Measurements from ENCODE around the gene TSKS.

DNA sequence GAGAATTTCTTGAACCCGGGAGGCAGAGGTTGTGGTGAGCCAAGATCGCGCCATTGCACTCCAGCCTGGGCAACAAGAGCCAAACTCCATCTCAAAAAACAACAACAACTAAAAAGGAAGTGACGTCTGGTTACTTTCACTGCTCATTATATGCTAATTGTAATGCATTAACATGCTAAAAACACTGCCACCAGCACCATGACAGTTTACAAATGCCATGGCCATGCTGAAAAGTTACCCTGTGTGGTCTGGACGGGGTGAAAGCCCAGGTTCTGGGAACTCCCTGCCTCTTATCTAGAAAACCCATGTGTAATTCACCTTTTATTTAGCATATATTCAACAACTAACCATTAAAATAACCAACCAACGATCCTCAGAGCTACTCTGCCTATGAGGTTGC is 44.1 kb downstream of the TSKS start:
- no peak for TF ChIP-seq POLR2A (IDR thresholded peaks at IDR 0.05)
- TF ChIP-seq, protein P1, sequence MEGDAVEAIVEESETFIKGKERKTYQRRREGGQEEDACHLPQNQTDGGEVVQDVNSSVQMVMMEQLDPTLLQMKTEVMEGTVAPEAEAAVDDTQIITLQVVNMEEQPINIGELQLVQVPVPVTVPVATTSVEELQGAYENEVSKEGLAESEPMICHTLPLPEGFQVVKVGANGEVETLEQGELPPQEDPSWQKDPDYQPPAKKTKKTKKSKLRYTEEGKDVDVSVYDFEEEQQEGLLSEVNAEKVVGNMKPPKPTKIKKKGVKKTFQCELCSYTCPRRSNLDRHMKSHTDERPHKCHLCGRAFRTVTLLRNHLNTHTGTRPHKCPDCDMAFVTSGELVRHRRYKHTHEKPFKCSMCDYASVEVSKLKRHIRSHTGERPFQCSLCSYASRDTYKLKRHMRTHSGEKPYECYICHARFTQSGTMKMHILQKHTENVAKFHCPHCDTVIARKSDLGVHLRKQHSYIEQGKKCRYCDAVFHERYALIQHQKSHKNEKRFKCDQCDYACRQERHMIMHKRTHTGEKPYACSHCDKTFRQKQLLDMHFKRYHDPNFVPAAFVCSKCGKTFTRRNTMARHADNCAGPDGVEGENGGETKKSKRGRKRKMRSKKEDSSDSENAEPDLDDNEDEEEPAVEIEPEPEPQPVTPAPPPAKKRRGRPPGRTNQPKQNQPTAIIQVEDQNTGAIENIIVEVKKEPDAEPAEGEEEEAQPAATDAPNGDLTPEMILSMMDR (IDR thresholded peaks at IDR 0.05), result no peak

Data from sigmoid colon (tissue), 3 donors.